Measurements from ENCODE around the gene SLC31A1. TPM values are rescaled to one million over a fixed set of nuclear protein-coding genes. Genes with fewer than 3 reads are reported as not detected.

The SLC31A1 gene
- total RNA-seq, 4 donors from 2014 or later = 5.8 to 36.2 (median 15.4) TPM

GRCh38 chr9:113311961-113312360 is 90.6 kb downstream of the SLC31A1 start:
- TF ChIP-seq EP300 (IDR thresholded peaks at IDR 0.05; ENCODE audit: low read depth) (no peak), POLR2A (IDR thresholded peaks at IDR 0.05) (no peak), POLR2AphosphoS5 (IDR thresholded peaks at IDR 0.05) (no peak), CTCF (IDR thresholded peaks at IDR 0.05) (no peak)
- no peaks in the 10 kb centered on the region for H3K4me1 ChIP-seq
- no peak overlapping the region for H3K4me3 ChIP-seq
- 77 to 80% methylated on average over 3 of the region's 3 CpGs for WGBS, 2 donors (ENCODE audit: low coverage in 1 of 2)
- H3K9me3 ChIP-seq = no peaks in the 10 kb centered on the region
- in situ Hi-C loops (cut with MboI; ENCODE audit: low pct_ligation_motif_present in 1 of 4, low pct_unique_long_range_greater_than_20kb in 1 of 4, low sequenced_read_pairs in 3 of 4) = loop anchor here in 3 of 4 donors (10.0 to 25.0 kb wide), 2 partner anchors 93 to 350 kb away; partner anchors contain the start of gene ALAD (in 1 of the 3)
- no peak for DNase-seq
- intact Hi-C loops (cut with DNase I; ENCODE audit: low total_unique reads) = no loop called here
- H3K27ac ChIP-seq = no peak overlapping the region
- no peaks in the 10 kb centered on the region for H3K27me3 ChIP-seq
- no peaks in the 10 kb centered on the region for H3K36me3 ChIP-seq

GRCh38 chr9:113313261-113313660 is 91.9 kb downstream of the SLC31A1 start:
- no peak for DNase-seq
- in situ Hi-C loops (cut with MboI; ENCODE audit: low pct_ligation_motif_present in 1 of 4, low pct_unique_long_range_greater_than_20kb in 1 of 4, low sequenced_read_pairs in 3 of 4) = loop anchor here in 3 of 4 donors (10.0 to 25.0 kb wide), 2 partner anchors 92 to 349 kb away; partner anchors contain the start of gene ALAD (in 1 of the 3)
- intact Hi-C loops (cut with DNase I; ENCODE audit: low total_unique reads) = no loop called here
- no peak overlapping the region for H3K4me3 ChIP-seq
- WGBS, 2 donors (ENCODE audit: low coverage in 1 of 2) = 78 to 84% methylated on average over 4 to 5 of the region's 5 CpGs
- H3K36me3 ChIP-seq = no peaks in the 10 kb centered on the region
- H3K27ac ChIP-seq = no peak overlapping the region
- H3K27me3 ChIP-seq = no peaks in the 10 kb centered on the region
- no peaks in the 10 kb centered on the region for H3K9me3 ChIP-seq
- TF ChIP-seq CTCF (IDR thresholded peaks at IDR 0.05) (no peak), POLR2A (IDR thresholded peaks at IDR 0.05) (no peak), EP300 (IDR thresholded peaks at IDR 0.05; ENCODE audit: low read depth) (no peak)
- H3K4me1 ChIP-seq = no peaks in the 10 kb centered on the region

Other genes with a start within 250 kb of the SLC31A1 start
- 1 to 10 TPM in 1 of 4 donors, under 1 TPM in 2, not detected in 1; 0.27 to 3.0 (median 0.64) TPM for gene ZNF883, start 209.4 kb upstream of the SLC31A1 start, total RNA-seq
- 1 to 10 TPM in 1 of 4 donors, under 1 TPM in 2, not detected in 1; 0.68 to 1.7 (median 0.80) TPM for gene ZFP37, start 164.8 kb upstream of the SLC31A1 start, total RNA-seq
- gene SLC31A2, start 70.5 kb upstream of the SLC31A1 start, total RNA-seq = 10 to 100 TPM in 3 of 4 donors, 1 to 10 TPM in 1; 4.4 to 81.6 (median 40.3) TPM
- 10 to 100 TPM; 21.4 to 33.8 (median 23.3) TPM for gene FKBP15, start 267 bp upstream of the SLC31A1 start, total RNA-seq
- gene CDC26, start 54.0 kb downstream of the SLC31A1 start, total RNA-seq = 10 to 100 TPM; 15.7 to 43.8 (median 30.8) TPM
- 10 to 100 TPM in 2 of 4 donors, 1 to 10 TPM in 2; 5.0 to 13.7 (median 9.6) TPM for gene PRPF4, start 54.1 kb downstream of the SLC31A1 start, total RNA-seq
- under 1 TPM in 2 of 4 donors, not detected in 2; 0.14 to 0.95 TPM for gene RNF183, start 81.8 kb downstream of the SLC31A1 start, total RNA-seq
- gene WDR31, start 118.7 kb downstream of the SLC31A1 start, total RNA-seq = 1 to 10 TPM in 3 of 4 donors, under 1 TPM in 1; 0.60 to 3.0 (median 1.6) TPM
- 10 to 100 TPM in 3 of 4 donors, 1 to 10 TPM in 1; 9.0 to 36.8 (median 26.8) TPM for gene BSPRY, start 128.0 kb downstream of the SLC31A1 start, total RNA-seq
- 100 to 1,000 TPM; 156 to 269 (median 237) TPM for gene HDHD3, start 155.4 kb downstream of the SLC31A1 start, total RNA-seq
- 100 to 1,000 TPM in 1 of 4 donors, 10 to 100 TPM in 3; 18.5 to 107 (median 63.0) TPM for gene ALAD, start 179.7 kb downstream of the SLC31A1 start, total RNA-seq
- gene POLE3, start 189.1 kb downstream of the SLC31A1 start, total RNA-seq = 10 to 100 TPM in 3 of 4 donors, 1 to 10 TPM in 1; 4.2 to 58.7 (median 24.4) TPM
- gene C9orf43, start 189.2 kb downstream of the SLC31A1 start, total RNA-seq = under 1 TPM in 1 of 4 donors, not detected in 3; 0.75 TPM
- 100 to 1,000 TPM in 1 of 4 donors, 10 to 100 TPM in 3; 62.7 to 150 (median 80.9) TPM for gene RGS3, start 242.2 kb downstream of the SLC31A1 start, total RNA-seq

All from transverse colon (tissue), 4 donors.